Neural progenitor cell (in vitro differentiated cells): Measurements from ENCODE around the gene TRMT44. TPM values are rescaled to one million over a fixed set of nuclear protein-coding genes. Genes with fewer than 3 reads are reported as not detected.

ENCODE experiments used
- DNase-seq: peaks from one replicate; pipeline ENCODE4 v3.0.0-alpha.2; 2016; ENCODE audit warnings: low spot score
- H2AFZ ChIP-seq: fragments of 200-600 bp; sonication (generic); replicated peaks from 2 replicates; pipeline ENCODE4 v1.6.1; 2016; ENCODE audit warnings: antibody characterized with exemption
- H3F3A ChIP-seq: fragments of 200-600 bp; sonication (generic); 2 replicates; pipeline ENCODE4 v1.6.1; 2016; ENCODE audit warnings: antibody characterized with exemption, low read depth
- H3K27ac ChIP-seq: fragments of 200-600 bp; sonication (generic); 2 replicates; pipeline ENCODE4 v1.5.1; 2016; ENCODE audit warnings: mild to moderate bottlenecking
- H3K27me3 ChIP-seq: fragments of 200-600 bp; sonication (generic); 2 replicates; pipeline ENCODE4 v1.6.1; 2016; ENCODE audit warnings: mild to moderate bottlenecking, moderate library complexity
- H3K36me3 ChIP-seq: fragments of 200-600 bp; sonication (generic); 2 replicates; pipeline ENCODE4 v1.5.1; 2016
- H3K4me1 ChIP-seq: fragments of 200-600 bp; sonication (generic); 2 replicates; pipeline ENCODE4 v1.6.1; 2016; ENCODE audit warnings: mixed run types
- H3K4me2 ChIP-seq: fragments of 200-600 bp; sonication (generic); 2 replicates; pipeline ENCODE4 v1.6.1; 2016
- H3K4me3 ChIP-seq: fragments of 200-600 bp; sonication (generic); 2 replicates; pipeline ENCODE4 v1.5.1; 2016
- H3K79me2 ChIP-seq: fragments of 200-600 bp; sonication (generic); 2 replicates; pipeline ENCODE4 v1.6.1; 2016; ENCODE audit warnings: low read depth
- H3K9ac ChIP-seq: fragments of 200-600 bp; sonication (generic); 2 replicates; pipeline ENCODE4 v1.6.1; 2016
- H3K9me3 ChIP-seq: fragments of 200-600 bp; sonication (generic); 2 replicates; pipeline ENCODE4 v1.5.1; 2016; ENCODE audit warnings: low read depth
- H4K20me1 ChIP-seq: fragments of 200-600 bp; sonication (generic); 2 replicates; pipeline ENCODE4 v1.6.1; 2016; ENCODE audit warnings: low read depth
- H3K27ac Mint-ChIP-seq: 3 replicates; pipeline ENCODE4 v1.8.0; 2021; ENCODE audit warnings: mixed read lengths
- H3K27me3 Mint-ChIP-seq: 2 replicates; pipeline ENCODE4 v1.8.0; 2022; ENCODE audit warnings: low read depth, mild to moderate bottlenecking, inconsistent platforms, moderate library complexity, mixed read lengths; ENCODE audit not compliant: insufficient read depth
- H3K36me3 Mint-ChIP-seq: 3 replicates; pipeline ENCODE4 v1.8.0; 2021; ENCODE audit warnings: mixed read lengths
- H3K4me1 Mint-ChIP-seq: 3 replicates; pipeline ENCODE4 v1.8.0; 2021; ENCODE audit warnings: mixed read lengths
- H3K4me3 Mint-ChIP-seq: 3 replicates; pipeline ENCODE4 v1.8.0; 2021; ENCODE audit warnings: mild to moderate bottlenecking, moderate library complexity, mixed read lengths
- H3K9me3 Mint-ChIP-seq: 3 replicates; pipeline ENCODE4 v1.8.0; 2020; ENCODE audit warnings: mixed read lengths
- EZH2 ChIP-seq: fragments of 200-600 bp; sonication (generic); IDR thresholded peaks from 2 replicates; pipeline ENCODE4 v1.6.1; 2017; ENCODE audit warnings: antibody characterized with exemption, mild to moderate bottlenecking, moderate library complexity
- EZH2phosphoT487 ChIP-seq: fragments of 200-600 bp; sonication (generic); IDR thresholded peaks from 2 replicates; pipeline ENCODE4 v1.6.1; 2017; ENCODE audit warnings: antibody characterized with exemption
- total RNA-seq: library from RNA; depleted of rRNA; stranded (reverse); fragments of >200 nt; gene quantifications from 2 replicates; pipeline ENCODE4 v1.2.3, GENCODE V29; 2015; ENCODE audit warnings: low replicate concordance
- TF ChIP-seq, protein P1 (sequence below): fragments of 200-600 bp; sonication (generic); IDR thresholded peaks from 2 replicates; pipeline ENCODE4 v1.5.1; 2017; ENCODE audit warnings: antibody characterized with exemption, mild to moderate bottlenecking

TRMT44 gene
- total RNA-seq, 1 donor from 2014 or later = 19.9 TPM

DNA sequence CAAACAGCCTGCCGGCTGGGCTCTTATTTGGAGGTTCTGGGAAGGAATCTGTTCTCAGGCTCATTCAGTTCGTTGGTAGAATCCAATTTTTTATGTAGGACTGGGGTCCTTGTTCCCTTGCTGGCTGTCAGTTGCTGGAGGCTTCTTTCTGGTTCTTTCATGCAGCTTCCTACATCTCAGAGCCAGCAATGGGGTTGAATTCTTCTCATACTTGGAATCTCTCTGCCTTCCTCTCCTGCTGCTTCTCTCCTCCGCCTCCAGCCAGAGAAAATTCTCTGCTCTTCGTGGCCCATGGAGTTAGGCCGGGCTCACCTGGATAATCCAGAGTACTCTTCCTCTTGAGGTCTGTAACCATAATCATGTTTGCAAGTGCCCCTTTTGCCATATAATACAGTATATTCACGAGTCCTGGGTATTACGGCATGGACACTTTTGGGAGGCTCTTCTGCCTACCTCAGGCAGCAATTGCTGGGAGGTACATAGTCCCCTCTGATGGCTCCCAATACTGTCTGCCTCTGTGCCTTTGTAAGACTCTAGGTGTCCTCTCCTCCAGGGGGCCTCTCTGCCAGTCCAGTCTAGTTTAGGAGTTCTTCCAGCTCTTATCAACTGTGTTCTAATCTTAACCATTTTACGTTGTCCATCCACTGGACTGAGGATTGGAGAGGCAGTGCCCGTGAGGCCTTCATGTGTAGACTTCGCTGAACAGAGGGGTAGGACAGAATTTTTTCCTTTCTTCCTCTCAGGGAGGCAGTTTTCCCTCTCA lies 2.2 kb downstream of the TRMT44 start:
- Mint-ChIP-seq H3K9me3 (peaks cover 10% of the 10 kb centered on the region), H3K27me3 (peaks cover 4% of the 10 kb centered on the region), H3K36me3 (peaks cover 5% of the 10 kb centered on the region), H3K4me3 (peak overlapping the region; percentile 49), H3K27ac (no peak overlapping the region), H3K4me1 (peaks cover 41% of the 10 kb centered on the region)
- Histone ChIP-seq H2AFZ (no peak overlapping the region), H3K4me2 (peak overlapping the region; percentile 98), H3K27me3 (no peaks in the 10 kb centered on the region), H3K36me3 (no peaks in the 10 kb centered on the region), H3K4me1 (peaks cover 22% of the 10 kb centered on the region), H3K79me2 (peaks cover 56% of the 10 kb centered on the region), H3K9me3 (peaks cover 8% of the 10 kb centered on the region), H3K27ac (no peak overlapping the region), H3K4me3 (peak overlapping the region; percentile 94), H4K20me1 (peaks cover 11% of the 10 kb centered on the region), H3F3A (peaks cover 14% of the 10 kb centered on the region), H3K9ac (no peak overlapping the region)
- DNase-seq = no peak
- TF ChIP-seq EZH2 = no peak
- no peak for TF ChIP-seq EZH2phosphoT487
- TF ChIP-seq, protein P1, sequence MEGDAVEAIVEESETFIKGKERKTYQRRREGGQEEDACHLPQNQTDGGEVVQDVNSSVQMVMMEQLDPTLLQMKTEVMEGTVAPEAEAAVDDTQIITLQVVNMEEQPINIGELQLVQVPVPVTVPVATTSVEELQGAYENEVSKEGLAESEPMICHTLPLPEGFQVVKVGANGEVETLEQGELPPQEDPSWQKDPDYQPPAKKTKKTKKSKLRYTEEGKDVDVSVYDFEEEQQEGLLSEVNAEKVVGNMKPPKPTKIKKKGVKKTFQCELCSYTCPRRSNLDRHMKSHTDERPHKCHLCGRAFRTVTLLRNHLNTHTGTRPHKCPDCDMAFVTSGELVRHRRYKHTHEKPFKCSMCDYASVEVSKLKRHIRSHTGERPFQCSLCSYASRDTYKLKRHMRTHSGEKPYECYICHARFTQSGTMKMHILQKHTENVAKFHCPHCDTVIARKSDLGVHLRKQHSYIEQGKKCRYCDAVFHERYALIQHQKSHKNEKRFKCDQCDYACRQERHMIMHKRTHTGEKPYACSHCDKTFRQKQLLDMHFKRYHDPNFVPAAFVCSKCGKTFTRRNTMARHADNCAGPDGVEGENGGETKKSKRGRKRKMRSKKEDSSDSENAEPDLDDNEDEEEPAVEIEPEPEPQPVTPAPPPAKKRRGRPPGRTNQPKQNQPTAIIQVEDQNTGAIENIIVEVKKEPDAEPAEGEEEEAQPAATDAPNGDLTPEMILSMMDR = no peak

DNA sequence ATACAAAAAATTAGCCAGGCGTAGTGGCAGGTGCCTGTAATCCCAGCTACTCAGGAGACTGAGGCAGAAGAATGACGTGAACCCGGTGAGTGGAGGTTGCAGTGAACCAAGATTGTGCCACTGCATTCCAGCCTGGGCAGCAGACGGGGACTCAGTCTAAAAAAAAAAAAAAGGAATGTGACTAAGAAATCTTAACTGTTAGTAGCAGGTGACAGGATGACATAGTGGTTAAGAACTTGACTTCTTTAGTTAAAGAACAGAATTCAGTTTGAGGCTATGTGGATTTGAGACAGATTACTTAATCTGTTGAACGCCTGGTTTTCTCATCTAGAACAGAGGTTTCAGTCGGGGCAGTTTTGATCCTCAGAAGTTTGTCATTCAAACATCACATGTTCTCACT lies 3.2 kb downstream of the TRMT44 start:
- H3K36me3 Mint-ChIP-seq = peaks cover 5% of the 10 kb centered on the region
- Histone ChIP-seq H3K4me3 (no peak overlapping the region), H3K4me2 (no peak overlapping the region), H3K4me1 (peaks cover 11% of the 10 kb centered on the region), H3K27me3 (no peaks in the 10 kb centered on the region), H3K79me2 (peaks cover 54% of the 10 kb centered on the region), H4K20me1 (peaks cover 11% of the 10 kb centered on the region), H2AFZ (no peak overlapping the region), H3K27ac (no peak overlapping the region), H3K9me3 (peaks cover 8% of the 10 kb centered on the region), H3F3A (peaks cover 5% of the 10 kb centered on the region), H3K9ac (no peak overlapping the region), H3K36me3 (no peaks in the 10 kb centered on the region)
- no peak for DNase-seq
- H3K27me3 Mint-ChIP-seq = peaks cover 4% of the 10 kb centered on the region
- H3K27ac Mint-ChIP-seq = no peak overlapping the region
- peaks cover 42% of the 10 kb centered on the region for H3K4me1 Mint-ChIP-seq
- peaks cover 10% of the 10 kb centered on the region for H3K9me3 Mint-ChIP-seq
- TF ChIP-seq EZH2phosphoT487 (no peak), EZH2 (no peak)
- TF ChIP-seq, protein P1 = no peak
- H3K4me3 Mint-ChIP-seq = no peak overlapping the region

DNA sequence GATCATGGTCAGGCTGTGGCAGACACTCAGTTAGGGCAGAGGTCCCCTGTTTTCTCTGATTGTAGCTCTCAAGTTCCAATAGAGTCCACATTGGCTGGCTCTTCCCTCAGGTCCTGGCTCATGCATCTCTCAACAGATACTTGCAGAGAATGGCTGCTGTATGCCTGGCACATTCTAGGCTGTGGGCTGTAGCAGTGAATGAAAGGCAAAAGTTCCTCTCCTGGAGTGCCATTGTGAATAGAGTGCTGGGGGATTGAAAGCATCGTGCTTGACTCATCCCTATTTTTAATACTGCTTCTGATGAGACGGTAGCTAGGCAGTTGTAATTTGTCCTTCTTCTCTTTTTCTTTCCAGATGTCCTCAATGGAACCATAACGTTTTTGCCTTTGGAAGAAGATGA lies 5.5 kb downstream of the TRMT44 start:
- Histone ChIP-seq H3K9me3 (no peaks in the 10 kb centered on the region), H4K20me1 (peaks cover 15% of the 10 kb centered on the region), H3K4me2 (no peak overlapping the region), H3F3A (no peaks in the 10 kb centered on the region), H3K4me3 (no peak overlapping the region), H2AFZ (no peak overlapping the region), H3K79me2 (peaks cover 39% of the 10 kb centered on the region), H3K27me3 (no peaks in the 10 kb centered on the region), H3K36me3 (no peaks in the 10 kb centered on the region), H3K9ac (no peak overlapping the region), H3K27ac (no peak overlapping the region), H3K4me1 (peaks cover 11% of the 10 kb centered on the region)
- H3K36me3 Mint-ChIP-seq = peaks cover 7% of the 10 kb centered on the region
- H3K4me1 Mint-ChIP-seq = peaks cover 31% of the 10 kb centered on the region
- H3K4me3 Mint-ChIP-seq = no peak overlapping the region
- DNase-seq = no peak
- no peak overlapping the region for H3K27ac Mint-ChIP-seq
- H3K27me3 Mint-ChIP-seq = peaks cover 4% of the 10 kb centered on the region
- TF ChIP-seq, protein P1 = no peak
- TF ChIP-seq EZH2 = no peak
- no peak for TF ChIP-seq EZH2phosphoT487
- no peaks in the 10 kb centered on the region for H3K9me3 Mint-ChIP-seq
